ENCODE data around the gene FTCD.
A peak's percentile ranks its signal among the peaks of the same experiment; 100 is the strongest.
"Not testable (repeated sequence)": the region's sequence is repeated elsewhere in the genome, so short reads cannot be mapped to it uniquely, and the experiment has no call there.

The FTCD gene

GRCh38 chr21:46151989-46152926 is 3.1 kb downstream of the FTCD start:
- DNase-seq (ENCODE audit: low spot score), result no peak

- no peak for DNase-seq (ENCODE audit: low spot score)
Observed at GRCh38 chr21:46151261-46151988, 4.0 kb downstream of the FTCD start.

DNA sequence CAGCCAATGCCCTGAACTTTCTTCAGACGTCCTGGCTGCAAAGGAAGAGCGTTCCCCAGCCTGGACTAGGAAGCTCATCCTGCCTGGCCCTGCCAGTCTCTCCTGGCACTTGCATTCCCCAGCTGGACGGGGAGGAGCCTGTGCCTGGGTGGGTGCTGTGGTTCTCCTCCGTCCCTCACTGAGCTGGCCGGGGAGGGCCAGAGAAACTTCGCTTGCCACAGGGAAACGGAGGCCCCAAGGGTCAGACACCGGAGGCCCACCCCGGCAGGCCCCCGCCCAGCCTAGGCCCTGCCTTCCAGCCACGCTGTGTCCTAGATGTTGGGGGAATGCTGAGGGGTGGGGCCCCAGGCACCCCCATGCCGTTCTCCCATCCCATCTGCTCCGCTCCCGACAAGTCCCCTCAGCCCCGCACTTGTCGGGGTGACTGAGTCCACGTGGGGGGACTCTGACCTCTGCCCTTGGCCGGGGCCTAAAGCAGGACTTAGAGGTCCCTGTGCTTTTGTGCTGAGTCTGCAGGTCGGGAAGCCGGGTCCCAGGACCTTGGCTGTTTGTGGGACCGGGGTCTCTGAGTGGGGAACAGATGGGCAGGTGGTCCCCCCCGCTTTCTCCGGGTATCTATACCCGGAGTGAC is 4.8 kb downstream of the FTCD start:
- no peak for DNase-seq (ENCODE audit: low spot score)

DNA sequence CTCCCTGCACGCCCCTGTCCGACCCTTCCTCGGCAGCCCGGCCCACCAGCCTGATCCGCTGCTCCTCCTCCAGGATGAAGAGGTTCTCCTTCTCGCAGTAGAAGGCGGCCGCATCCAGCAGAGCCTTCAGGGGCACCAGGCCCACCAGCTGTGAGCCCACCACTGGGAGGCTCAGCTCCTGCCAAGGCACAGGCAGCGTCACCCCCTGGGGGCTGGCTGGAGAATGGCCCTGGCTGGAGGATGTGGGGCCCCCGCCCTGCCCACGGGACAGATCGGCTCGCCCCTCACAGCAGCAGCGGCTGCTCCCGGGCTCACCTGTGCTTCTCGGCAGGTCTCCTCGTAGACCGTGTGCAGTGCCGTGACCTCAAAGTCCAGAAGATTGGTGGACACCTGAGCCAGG is 5.3 kb downstream of the FTCD start:
- no peak for DNase-seq (ENCODE audit: low spot score)

DNA sequence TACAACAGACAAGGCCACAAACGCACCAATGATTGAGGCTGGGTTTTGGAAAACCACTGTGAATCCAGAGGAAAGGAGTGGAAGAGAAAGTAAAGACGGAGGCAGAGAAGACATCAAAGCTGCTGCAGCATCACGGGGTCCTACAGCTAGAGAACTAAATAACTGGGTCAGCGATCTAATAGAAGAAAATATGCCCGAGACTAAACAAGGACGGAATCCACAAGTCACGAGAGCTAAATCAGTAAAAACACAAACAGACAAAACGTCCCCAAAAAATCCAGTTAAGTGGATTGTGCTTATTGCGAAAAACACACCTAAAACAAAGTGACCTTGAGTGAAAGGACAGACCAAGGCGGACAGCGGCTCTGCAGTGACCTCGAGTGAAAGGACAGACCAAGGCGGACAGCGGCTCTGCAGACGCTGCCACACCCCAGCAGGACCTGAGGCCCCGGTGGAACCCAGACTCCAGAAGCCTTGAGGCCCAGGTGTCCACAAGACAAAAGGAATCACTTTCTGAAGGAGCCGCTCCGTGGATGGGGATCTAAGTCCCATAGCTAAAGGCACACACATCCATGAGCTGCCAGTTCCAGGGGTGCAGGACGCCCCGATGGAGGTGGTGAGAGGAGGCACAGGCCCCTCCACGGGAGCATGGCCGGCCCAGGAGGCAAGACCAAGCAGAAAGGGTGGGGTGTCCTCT is 6.0 kb downstream of the FTCD start:
- no peak for DNase-seq (ENCODE audit: low spot score)

DNA sequence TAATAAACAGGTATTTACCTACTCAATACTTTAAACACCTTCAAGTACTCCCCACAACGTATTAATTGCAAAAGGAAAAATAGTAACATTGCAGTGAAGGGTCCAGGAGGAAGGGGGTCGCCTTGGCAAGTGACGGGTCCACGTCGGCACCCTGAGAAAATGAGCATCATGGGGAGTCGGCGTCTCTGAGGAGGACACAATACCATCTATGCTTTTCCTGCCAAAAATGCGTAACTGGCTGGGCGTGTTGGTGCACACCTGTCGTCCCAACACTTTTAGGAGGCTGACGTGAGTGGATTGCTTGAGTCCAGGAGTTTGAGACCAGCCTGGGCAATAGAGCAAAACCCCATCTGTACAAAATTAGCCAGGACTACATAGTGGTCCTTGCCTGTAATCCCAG is 7.3 kb downstream of the FTCD start:
- DNase-seq (ENCODE audit: low spot score), result no peak

DNA sequence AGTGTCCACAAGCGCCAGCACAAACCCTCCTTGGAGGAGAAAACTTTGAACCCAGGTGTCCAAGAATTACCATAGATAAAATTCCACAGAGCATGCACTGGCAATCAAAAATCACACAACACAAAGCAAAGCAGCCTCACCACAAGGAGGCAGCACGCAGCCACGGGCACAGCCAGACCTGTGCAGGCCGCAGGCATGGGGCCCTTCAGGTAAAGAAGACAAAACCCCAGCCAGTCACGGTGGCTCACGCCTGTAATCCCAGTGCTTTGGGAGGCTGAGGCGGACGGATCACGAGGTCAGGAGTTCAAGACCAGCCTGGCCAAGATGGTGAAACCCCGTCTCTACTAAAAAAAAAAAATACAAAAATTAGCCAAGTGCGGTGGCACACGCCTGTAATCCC is 8.0 kb downstream of the FTCD start:
- peak; percentile 51 for DNase-seq (ENCODE audit: low spot score)

GRCh38 chr21:46146856-46147255 is 8.5 kb downstream of the FTCD start:
- DNase-seq (ENCODE audit: low spot score), result no peak

DNA sequence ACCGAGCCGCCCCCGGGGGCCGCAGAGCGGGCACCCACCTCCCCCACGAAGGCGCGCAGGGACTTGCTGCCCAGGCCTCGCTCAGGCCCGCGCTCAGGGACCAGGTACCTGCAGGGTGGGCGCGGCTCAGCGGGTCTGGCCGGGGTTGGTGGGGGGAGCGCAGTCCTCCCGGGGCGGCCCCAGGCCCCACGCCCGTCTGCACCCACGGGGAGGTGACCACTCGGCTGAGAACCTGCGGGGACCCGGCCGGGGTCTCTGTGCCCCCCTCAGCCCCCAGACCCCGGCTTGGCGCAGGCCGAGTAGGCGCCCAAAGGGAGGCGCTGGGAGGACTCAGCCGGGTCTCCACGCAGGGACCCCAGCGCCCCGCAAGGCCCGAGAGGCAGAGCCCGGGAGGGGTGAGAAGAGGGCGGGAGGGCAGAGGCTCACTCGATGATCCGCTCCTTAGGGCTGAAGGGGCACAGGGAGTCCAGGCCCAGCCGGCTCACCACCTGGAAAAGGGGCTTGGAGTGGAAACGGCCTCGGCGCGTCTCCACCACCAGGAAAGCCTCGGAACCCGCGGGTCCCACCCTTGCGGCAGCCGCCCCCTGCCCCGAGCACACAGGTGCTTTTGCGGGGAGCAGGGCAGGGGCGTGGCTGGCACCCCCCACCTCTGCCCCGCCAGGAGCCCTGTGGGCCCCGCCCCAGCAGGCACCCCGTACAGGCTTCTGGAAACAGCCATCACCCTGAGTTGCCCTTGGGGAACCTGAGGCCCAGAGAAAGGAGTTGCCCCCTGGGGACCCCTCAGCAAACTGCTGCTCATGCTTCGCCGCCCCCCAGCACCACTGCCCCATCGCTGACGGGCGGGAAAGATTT is 9.3 kb downstream of the FTCD start:
- DNase-seq (ENCODE audit: low spot score), result no peak

GRCh38 chr21:46145159-46145839 is 10.1 kb downstream of the FTCD start:
- no peak for DNase-seq (ENCODE audit: low spot score)

DNA sequence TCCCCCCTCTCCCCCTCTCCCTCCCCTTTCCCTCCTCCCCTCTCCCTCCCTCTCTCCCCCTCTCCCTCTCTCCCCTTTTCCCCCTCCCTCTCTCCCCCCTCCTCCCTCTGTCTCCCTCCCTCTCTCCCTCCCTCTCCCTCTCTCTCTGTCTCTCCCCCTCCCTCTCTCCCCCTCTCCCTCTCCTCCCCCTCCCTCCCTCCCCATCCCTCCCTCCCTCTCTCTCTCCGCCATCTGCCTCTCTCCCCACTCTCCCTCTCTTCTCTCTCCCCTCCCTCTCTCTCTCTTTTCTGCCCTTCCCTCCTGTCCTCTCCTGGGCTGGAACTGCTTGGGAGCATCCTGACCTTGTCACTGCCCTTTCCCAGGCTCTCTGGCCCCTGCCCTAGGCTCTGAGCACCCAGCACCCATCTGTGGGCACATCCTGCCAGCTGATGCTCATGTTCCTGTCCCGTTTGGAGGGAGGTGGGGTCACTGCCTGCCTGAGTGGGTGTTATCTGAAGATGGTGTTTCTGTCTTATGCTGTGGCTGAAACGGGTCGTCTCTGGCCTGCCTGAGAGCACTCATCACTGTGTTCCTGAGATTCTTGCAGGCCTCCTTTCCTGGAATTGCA is 10.8 kb downstream of the FTCD start:
- DNase-seq (ENCODE audit: low spot score), result no peak

DNA sequence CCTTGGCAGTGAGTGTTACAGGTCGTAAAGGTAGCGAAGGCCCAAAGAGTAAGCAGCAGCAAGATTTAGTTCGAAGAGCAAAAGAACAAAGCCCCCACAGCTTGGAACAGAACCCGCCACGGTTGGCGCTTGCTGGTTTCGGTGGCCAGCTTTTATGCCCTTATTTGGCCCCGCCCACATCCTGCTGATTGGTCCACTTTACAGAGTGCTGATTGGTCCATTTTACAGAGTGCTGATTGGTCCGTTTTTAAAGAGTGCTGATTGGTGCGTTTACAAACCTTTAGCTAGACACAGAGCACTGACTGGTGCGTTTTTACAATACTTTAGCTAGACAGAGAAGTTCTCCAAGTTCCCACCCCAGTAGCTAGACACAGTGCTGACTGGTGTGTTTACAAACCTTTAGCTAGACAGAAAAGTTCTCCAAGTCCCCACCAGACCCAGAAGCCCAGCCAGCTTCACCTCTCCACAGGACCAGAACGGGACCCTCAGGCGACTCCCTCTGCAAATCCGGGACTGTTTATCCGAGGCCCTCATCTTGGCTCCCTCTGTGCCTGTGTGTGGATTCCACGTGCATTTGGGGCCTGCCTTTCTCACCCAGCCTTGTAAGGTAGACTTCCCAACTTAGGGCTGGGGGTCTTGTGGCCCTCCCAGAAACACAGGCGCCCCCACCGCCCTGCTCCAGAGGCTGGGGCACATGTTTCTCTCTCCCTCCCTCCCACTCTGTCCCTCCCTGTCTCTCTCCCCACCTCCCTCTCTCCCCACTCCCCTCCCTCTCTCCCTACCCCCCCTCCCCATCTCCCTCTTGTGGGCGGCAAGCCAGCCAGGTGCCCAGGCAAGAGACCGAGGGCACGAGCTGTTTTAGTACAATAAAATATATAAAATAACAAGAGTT is 12.6 kb downstream of the FTCD start:
- DNase-seq (ENCODE audit: low spot score), result no peak

DNA sequence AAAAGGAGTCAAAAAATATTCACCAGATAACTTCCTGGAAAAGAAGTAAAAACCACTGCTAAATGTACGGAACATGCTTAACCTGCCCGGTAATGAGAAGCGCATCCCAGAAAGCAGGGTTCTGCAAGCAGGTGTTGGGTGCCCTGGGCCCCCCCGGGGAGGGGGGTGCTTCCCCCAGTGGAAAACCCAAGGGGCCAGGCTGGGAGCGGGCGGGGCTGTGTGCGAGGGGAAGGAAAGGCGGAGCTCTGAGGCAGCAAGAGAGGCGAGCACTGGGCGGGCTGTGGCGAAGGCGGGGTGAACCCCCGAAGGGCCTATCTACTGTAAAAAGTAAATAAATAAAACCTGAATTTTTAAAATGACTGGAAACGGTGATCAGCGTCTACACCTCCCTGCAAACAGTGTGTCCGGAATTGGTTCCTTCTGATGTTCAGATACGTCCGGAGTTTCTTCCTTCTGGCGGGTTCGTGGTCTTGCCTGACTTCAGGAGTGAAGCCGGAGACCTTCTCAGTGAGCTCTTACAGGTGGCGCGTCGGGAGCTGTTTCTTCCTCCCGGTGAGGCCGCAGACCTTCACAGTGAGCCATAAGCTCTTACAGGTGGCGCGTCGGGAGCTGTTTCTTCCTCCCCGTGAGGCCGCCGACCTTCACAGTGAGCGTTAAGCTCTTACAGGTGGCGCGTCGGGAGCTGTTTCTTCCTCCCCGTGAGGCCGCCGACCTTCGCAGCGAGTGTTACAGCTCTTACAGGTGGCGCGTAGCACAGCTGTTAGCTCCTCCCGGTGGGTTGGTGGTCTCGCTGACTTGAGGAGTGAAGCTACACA is 13.4 kb downstream of the FTCD start:
- DNase-seq (ENCODE audit: low spot score), result no peak

GRCh38 chr21:46140352-46141003 is 14.9 kb downstream of the FTCD start:
- not testable (repeated sequence) for DNase-seq (ENCODE audit: low spot score)

DNA sequence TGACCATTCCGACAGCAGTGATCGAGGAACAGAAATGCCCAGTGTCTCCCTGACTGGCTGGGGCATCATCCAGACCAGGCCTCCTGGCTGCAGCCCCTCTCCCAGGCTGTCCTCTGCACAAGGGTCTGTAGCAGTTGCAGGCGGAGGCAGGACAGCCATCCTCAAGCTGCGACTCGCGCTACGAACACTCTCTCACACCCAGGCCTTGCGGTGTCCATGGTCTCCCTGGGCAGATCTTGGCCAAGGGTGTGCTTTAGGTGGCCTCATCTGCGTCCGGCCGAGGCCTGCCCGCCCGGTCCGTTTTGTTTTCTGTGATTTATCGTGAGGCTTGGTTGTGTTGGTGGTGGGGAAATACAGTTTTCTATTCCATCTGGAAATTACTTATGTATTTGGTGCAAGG is 15.7 kb downstream of the FTCD start:
- DNase-seq (ENCODE audit: low spot score), result no peak

GRCh38 chr21:46138383-46138970 is 16.9 kb downstream of the FTCD start:
- no peak for DNase-seq (ENCODE audit: low spot score)

DNA sequence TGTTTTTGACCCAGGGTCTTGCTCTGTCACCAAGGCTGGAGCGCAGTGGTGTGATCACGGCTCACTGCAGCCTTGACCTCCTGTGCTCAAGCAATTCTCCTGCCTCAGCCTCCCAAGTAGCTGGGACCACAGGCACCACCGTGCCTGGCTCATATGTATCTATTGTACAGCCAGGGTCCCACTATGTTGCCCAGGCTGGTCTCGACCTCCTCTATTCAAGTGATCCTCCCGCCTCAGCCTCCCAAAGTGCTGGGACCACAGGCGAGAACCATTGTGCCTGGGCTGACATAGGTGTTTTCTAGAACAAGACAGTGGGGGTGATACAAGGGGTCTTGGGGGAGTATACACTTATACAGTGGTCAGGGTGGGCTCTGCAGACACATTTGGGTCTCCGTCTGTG is 17.5 kb downstream of the FTCD start:
- no peak for DNase-seq (ENCODE audit: low spot score)

All from germinal center (tissue), 1 donor.